ENCODE data around the gene VTN. TPM values are rescaled to one million over a fixed set of nuclear protein-coding genes. Genes with fewer than 3 reads are reported as not detected.

The VTN gene
- total RNA-seq, 6 experiments from 2014 or later: 0.36 to 0.76 (median 0.60) TPM

DNA sequence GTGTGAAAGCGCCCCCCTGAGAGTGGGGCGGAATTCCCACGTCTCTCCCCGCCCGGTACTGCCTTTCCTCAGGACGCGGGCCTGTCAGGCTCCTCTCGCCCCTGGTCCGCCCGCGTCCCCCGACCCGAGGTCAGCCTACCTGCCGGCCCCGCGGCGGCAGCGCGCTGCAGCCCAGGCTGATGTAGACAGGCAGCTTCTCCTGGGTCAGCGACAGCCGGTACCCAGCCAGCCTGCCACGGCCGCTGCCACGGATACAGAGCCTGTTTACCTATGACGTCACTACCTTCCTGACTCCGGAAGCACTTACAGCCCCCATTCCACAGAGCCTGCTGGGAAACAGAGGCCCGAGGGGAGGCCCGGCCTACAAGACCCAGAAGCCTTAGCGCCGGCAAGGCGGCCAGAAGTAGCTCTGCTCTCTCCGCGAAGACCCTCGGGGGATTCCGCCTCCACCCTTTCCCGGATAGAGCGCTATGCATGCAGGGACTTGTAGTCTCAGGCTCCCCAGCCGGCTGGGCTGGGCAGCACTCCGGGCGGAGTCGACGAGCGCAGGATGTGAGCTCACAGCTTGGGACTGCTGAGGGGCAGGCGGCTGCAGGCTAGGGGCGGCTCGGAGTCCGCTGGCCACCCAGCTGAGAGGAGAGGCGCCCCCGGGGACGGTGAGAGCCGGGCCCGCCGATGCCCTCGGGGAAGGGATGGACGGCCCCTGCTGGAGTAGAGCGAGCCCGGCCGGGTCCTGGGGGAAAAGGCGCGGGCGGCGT, 34.7 kb downstream of the VTN start, which contains the start of the genes IFT20 and TNFAIP1:
Gene IFT20 (minus strand): TSS at position 272 of the 758 bp plus-strand sequence. CDS start 3,487 bp downstream, outside the sequence.
Gene TNFAIP1 (plus strand): TSS at position 561 of the 758 bp plus-strand sequence. CDS start 3,761 bp downstream, outside the sequence.
- peak; percentile 100 for DNase-seq
- H3K4me3 Mint-ChIP-seq: peak within 1 kb of the TSS; percentile 98
- H3K36me3 Mint-ChIP-seq (ENCODE audit: low read depth): peaks cover 26% of the 10 kb centered on the region
- no peak; the same call in 1 of the 2 replicates for TF ChIP-seq CTCF (IDR thresholded peaks at IDR 0.05)
- H3K4me1 Mint-ChIP-seq (ENCODE audit: low read depth): peaks cover 57% of the 10 kb centered on the region
- peaks cover 2% of the 10 kb centered on the region for H3K27me3 Mint-ChIP-seq (ENCODE audit: insufficient read depth)
- no peaks in the 10 kb centered on the region for H3K9me3 Mint-ChIP-seq
- H3K27ac Mint-ChIP-seq: peak within 1 kb of the TSS; percentile 99

GRCh38 chr17:28334666-28335200, 35.4 kb downstream of the VTN start:
- TF ChIP-seq CTCF (IDR thresholded peaks at IDR 0.05): 0 out of 2 replicates have a peak, but pooled peaks have one; percentile 28
- peak; percentile 42 for DNase-seq
- peaks cover 26% of the 10 kb centered on the region for H3K36me3 Mint-ChIP-seq (ENCODE audit: low read depth)
- H3K27ac Mint-ChIP-seq: peak overlapping the region; percentile 99
- peaks cover 57% of the 10 kb centered on the region for H3K4me1 Mint-ChIP-seq (ENCODE audit: low read depth)
- peaks cover 2% of the 10 kb centered on the region for H3K27me3 Mint-ChIP-seq (ENCODE audit: insufficient read depth)
- no peaks in the 10 kb centered on the region for H3K9me3 Mint-ChIP-seq
- H3K4me3 Mint-ChIP-seq: peak overlapping the region; percentile 98

DNA sequence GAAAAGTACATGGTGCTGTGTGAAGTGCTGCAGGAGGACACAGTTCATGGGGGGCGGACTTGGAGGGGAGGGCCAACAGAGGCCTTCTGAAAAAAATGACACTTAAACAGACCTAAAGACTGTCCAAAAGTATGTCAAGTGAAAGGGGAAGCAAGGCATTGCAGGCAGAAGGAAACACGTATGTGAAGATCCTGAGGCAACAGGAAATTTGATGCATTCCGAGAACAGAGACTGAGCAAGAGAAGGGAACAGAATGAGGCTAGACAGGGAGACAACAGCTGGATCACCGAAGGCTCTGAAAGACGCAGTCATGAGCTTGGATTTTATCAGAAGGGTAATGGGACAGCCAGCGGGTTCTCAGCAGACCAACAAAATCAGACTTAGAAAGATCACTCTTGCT, 35.9 kb downstream of the VTN start:
- DNase-seq: no peak
- H3K4me1 Mint-ChIP-seq (ENCODE audit: low read depth): peaks cover 54% of the 10 kb centered on the region
- H3K27me3 Mint-ChIP-seq (ENCODE audit: insufficient read depth): peaks cover 2% of the 10 kb centered on the region
- TF ChIP-seq CTCF (IDR thresholded peaks at IDR 0.05): no peak
- peaks cover 20% of the 10 kb centered on the region for H3K36me3 Mint-ChIP-seq (ENCODE audit: low read depth)
- peak overlapping the region; percentile 98 for H3K4me3 Mint-ChIP-seq
- H3K27ac Mint-ChIP-seq: peak overlapping the region; percentile 99
- H3K9me3 Mint-ChIP-seq: no peaks in the 10 kb centered on the region

- Mint-ChIP-seq H3K9me3 (no peaks in the 10 kb centered on the region), H3K4me1 (ENCODE audit: low read depth) (peaks cover 54% of the 10 kb centered on the region), H3K4me3 (peak overlapping the region; percentile 98; the same call in 1 of the 2 replicates), H3K27me3 (ENCODE audit: insufficient read depth) (peaks cover 2% of the 10 kb centered on the region), H3K36me3 (ENCODE audit: low read depth) (peaks cover 23% of the 10 kb centered on the region), H3K27ac (peak overlapping the region; percentile 99; the same call in 1 of the 2 replicates)
- DNase-seq: no peak
- TF ChIP-seq CTCF (IDR thresholded peaks at IDR 0.05): no peak
These were observed 36.9 kb downstream of the VTN start for GRCh38 chr17:28333083-28333746.

- H3K27me3 Mint-ChIP-seq (ENCODE audit: insufficient read depth): no peaks in the 10 kb centered on the region; the same call in 1 of the 2 replicates
- no peak overlapping the region for H3K27ac Mint-ChIP-seq
- no peaks in the 10 kb centered on the region for H3K9me3 Mint-ChIP-seq
- H3K4me3 Mint-ChIP-seq: no peak overlapping the region
- no peak for DNase-seq
- H3K4me1 Mint-ChIP-seq (ENCODE audit: low read depth): peaks cover 53% of the 10 kb centered on the region
- H3K36me3 Mint-ChIP-seq (ENCODE audit: low read depth): peaks cover 19% of the 10 kb centered on the region
- no peak for TF ChIP-seq CTCF (IDR thresholded peaks at IDR 0.05)
These were observed 38.2 kb downstream of the VTN start for GRCh38 chr17:28331891-28332420.

Data from HFFc6 (cell line).